SK-N-SH (cell line): ENCODE measurements around the gene FAM20C. TPM values are rescaled to one million over a fixed set of nuclear protein-coding genes. Genes with fewer than 3 reads are reported as not detected.

ENCODE experiments used
- CTCF ChIA-PET: fragments of 300-600, 350-600 bp; formaldehyde crosslinking; extraction: SDS; loops from one replicate; lab custom pipeline; 2021; lab: Yijun Ruan, JAX
- POLR2A ChIA-PET: fragments of 350-600 bp; sonication (Branson Sonifier 250); formaldehyde crosslinking; extraction: SDS; loops from one replicate; lab custom pipeline; 2020; ENCODE audit warnings: antibody characterized with exemption, inconsistent platforms; lab: Yijun Ruan, JAX
- DNase-seq: peaks from one replicate; pipeline ENCODE4 v3.0.0; 2012
- H2AFZ ChIP-seq: fragments of 200-600 bp; sonication (generic); 2 replicates; pipeline ENCODE4 v1.8.1; 2016; ENCODE audit warnings: antibody characterized with exemption, mild to moderate bottlenecking, low read depth
- H3F3A ChIP-seq: fragments of 200-600 bp; sonication (generic); replicated peaks from 2 replicates; pipeline ENCODE3; 2016; ENCODE audit warnings: antibody characterized with exemption, mild to moderate bottlenecking; ENCODE audit not compliant: insufficient read depth
- H3K27ac ChIP-seq, 2 experiments: fragments of 200-500 bp in 1 of 2; fragments of 200-600 bp in 1 of 2; sonication (Bioruptor generic) in 1 of 2; sonication (generic), shearing (Covaris generic) in 1 of 2; 2 replicates each; pipeline versions ENCODE4 v1.5.1 to v1.6.1; 2014 to 2016; ENCODE audit warnings: low read depth in 2 of 2, inconsistent platforms in 1 of 2, low read length in 1 of 2, mild to moderate bottlenecking in 1 of 2, mixed read lengths in 1 of 2
- H3K27me3 ChIP-seq: fragments of 200-600 bp; sonication (generic), shearing (Covaris generic); 2 replicates; pipeline ENCODE4 v1.6.1; 2016; ENCODE audit warnings: mixed run types; ENCODE audit not compliant: insufficient read depth
- H3K36me3 ChIP-seq, 2 experiments: fragments of 200-500 bp in 1 of 2; fragments of 200-600 bp in 1 of 2; sonication (Bioruptor generic) in 1 of 2; sonication (generic) in 1 of 2; replicated peaks in 1 of 2; 2 replicates each; pipeline versions ENCODE3 to v1.5.1; 2014 to 2016; ENCODE audit warnings: low read length in 1 of 2, mild to moderate bottlenecking in 1 of 2; ENCODE audit not compliant: insufficient read depth in 2 of 2, control insufficient read depth in 1 of 2
- H3K4me1 ChIP-seq, 2 experiments: fragments of 200-500 bp in 1 of 2; fragments of 200-600 bp in 1 of 2; sonication (Bioruptor generic) in 1 of 2; sonication (generic), shearing (Covaris generic) in 1 of 2; 2 replicates each; pipeline versions ENCODE4 v1.5.1 to v1.6.1; 2014 to 2016; ENCODE audit warnings: low read depth in 1 of 2, low read length in 1 of 2, mixed run types in 1 of 2; ENCODE audit not compliant: insufficient read depth in 2 of 2, control insufficient read depth in 1 of 2
- H3K4me2 ChIP-seq: fragments of 200-600 bp; sonication (generic), shearing (Covaris generic); 2 replicates; pipeline ENCODE4 v1.6.1; 2017; ENCODE audit warnings: mixed run types
- H3K4me3 ChIP-seq, 2 experiments: fragments of 200-500 bp in 1 of 2; fragments of 200-600 bp in 1 of 2; sonication (Bioruptor generic) in 1 of 2; sonication (generic), shearing (Covaris generic) in 1 of 2; 2 replicates each; pipeline versions ENCODE4 v1.5.1 to v1.8.1; 2014 to 2016; ENCODE audit warnings: low read depth in 2 of 2, inconsistent platforms in 1 of 2, low read length in 1 of 2, mild to moderate bottlenecking in 1 of 2, mixed read lengths in 1 of 2, moderate library complexity in 1 of 2
- H3K79me2 ChIP-seq: fragments of 200-600 bp; sonication (generic); 2 replicates; pipeline ENCODE4 v1.8.1; 2017; ENCODE audit warnings: mild to moderate bottlenecking; ENCODE audit not compliant: insufficient read depth
- H3K9ac ChIP-seq: fragments of 200-600 bp; sonication (generic); 2 replicates; pipeline ENCODE4 v1.6.1; 2017; ENCODE audit warnings: mixed run types
- H3K9me2 ChIP-seq: fragments of 200-600 bp; sonication (generic); 2 replicates; pipeline ENCODE4 v1.6.1; 2017; ENCODE audit warnings: mixed run types
- H3K9me3 ChIP-seq: fragments of 200-600 bp; sonication (generic); 2 replicates; pipeline ENCODE4 v1.6.1; 2017; ENCODE audit warnings: mixed run types, mild to moderate bottlenecking, moderate library complexity
- H4K20me1 ChIP-seq: fragments of 200-600 bp; sonication (generic); 2 replicates; pipeline ENCODE4 v1.6.1; 2017; ENCODE audit warnings: mild to moderate bottlenecking, mixed run types; ENCODE audit not compliant: insufficient read depth
- CHD2 ChIP-seq: fragments of 150-350 bp; IDR thresholded peaks from 2 replicates; pipeline ENCODE4 v1.6.1; 2018; ENCODE audit warnings: low read length; ENCODE audit not compliant: partially characterized antibody
- FOXJ3 ChIP-seq: sonication (generic); formaldehyde crosslinking; IDR thresholded peaks from 2 replicates; pipeline ENCODE4 v1.5.1; 2020; ENCODE audit warnings: mild to moderate bottlenecking, missing genetic modification reagents
- JUND ChIP-seq: IDR thresholded peaks from 2 replicates; pipeline ENCODE4 v1.4.0; 2012
- MXI1 ChIP-seq: IDR thresholded peaks from 2 replicates; pipeline ENCODE4 v1.6.1; 2012; ENCODE audit warnings: mild to moderate bottlenecking, low read depth, low read length, improper control_type of control experiment
- RFX5 ChIP-seq: IDR thresholded peaks from 2 replicates; pipeline ENCODE4 v1.6.1; 2012; ENCODE audit warnings: mild to moderate bottlenecking, improper control_type of control experiment, low read length
- RXRA ChIP-seq: IDR thresholded peaks from 2 replicates; pipeline ENCODE4 v1.4.0; 2012; ENCODE audit warnings: low read depth, mild to moderate bottlenecking, borderline replicate concordance
- SMC3 ChIP-seq: IDR thresholded peaks from 2 replicates; pipeline ENCODE4 v1.6.1; 2012; ENCODE audit warnings: low read depth, low read length, improper control_type of control experiment
- TAF1 ChIP-seq: IDR thresholded peaks from 2 replicates; pipeline ENCODE4 v1.6.1; 2012; ENCODE audit warnings: low read depth, mild to moderate bottlenecking, low read length, moderate library complexity, borderline replicate concordance
- USF2 ChIP-seq: fragments of 150-350 bp; IDR thresholded peaks from 2 replicates; pipeline ENCODE4 v1.6.1; 2017; ENCODE audit warnings: antibody characterized with exemption, low read length, low read depth, borderline replicate concordance
- ZBTB33 ChIP-seq: IDR thresholded peaks from 2 replicates; pipeline ENCODE4 v1.4.0; 2012; ENCODE audit warnings: low read depth, borderline replicate concordance
- WGBS: methylation state at CpG from one replicate; pipeline ENCODE4 v1.1.6; 2017; ENCODE audit warnings: low lambda C conversion rate; 5-methylcytosine and 5-hydroxymethylcytosine counted together
- polyA plus RNA-seq, 3 experiments: library from polyadenylated mRNA; depleted of rRNA; stranded (reverse); fragments of >200 nt; gene quantifications; 2 replicates each; pipeline ENCODE4 v1.2.3, GENCODE V29; 2012
- TF ChIP-seq, protein P1 (sequence below): IDR thresholded peaks from 2 replicates; pipeline ENCODE4 v1.6.1; 2012; ENCODE audit warnings: mild to moderate bottlenecking, low read depth, low read length, moderate library complexity

The FAM20C gene
- polyA plus RNA-seq, 1 of the 3 experiments (the other 2 are of a cell fraction) = 12.7 TPM

- ChIA-PET CTCF (interaction anchor here (1.1 to 1.5 kb wide), 2 partner anchors 204 to 207 kb away, joined by 3 to 5 read pairs; no protein-coding TSS in a partner anchor), POLR2A (no interaction called here)
- Histone ChIP-seq H3K36me3 (no peaks in the 10 kb centered on the region), H3F3A (no peaks in the 10 kb centered on the region), H3K27me3 (peaks cover 25% of the 10 kb centered on the region; the same call in 1 of the 2 replicates), H3K4me2 (no peak overlapping the region), H3K4me3 (no peak overlapping the region), H3K9me2 (no peaks in the 10 kb centered on the region), H4K20me1 (no peaks in the 10 kb centered on the region), H2AFZ (no peak overlapping the region), H3K27ac (no peak overlapping the region), H3K4me1 (no peaks in the 10 kb centered on the region), H3K9me3 (no peaks in the 10 kb centered on the region), H3K79me2 (no peaks in the 10 kb centered on the region), H3K9ac (no peak overlapping the region)
- TF ChIP-seq JUND (no peak), RXRA (no peak), FOXJ3 (CRISPR knock-in tag) (no peak), ZBTB33 (no peak), USF2 (no peak), SMC3 (no peak), TAF1 (no peak), MXI1 (no peak), RFX5 (no peak), CHD2 (no peak)
- TF ChIP-seq, protein P1, sequence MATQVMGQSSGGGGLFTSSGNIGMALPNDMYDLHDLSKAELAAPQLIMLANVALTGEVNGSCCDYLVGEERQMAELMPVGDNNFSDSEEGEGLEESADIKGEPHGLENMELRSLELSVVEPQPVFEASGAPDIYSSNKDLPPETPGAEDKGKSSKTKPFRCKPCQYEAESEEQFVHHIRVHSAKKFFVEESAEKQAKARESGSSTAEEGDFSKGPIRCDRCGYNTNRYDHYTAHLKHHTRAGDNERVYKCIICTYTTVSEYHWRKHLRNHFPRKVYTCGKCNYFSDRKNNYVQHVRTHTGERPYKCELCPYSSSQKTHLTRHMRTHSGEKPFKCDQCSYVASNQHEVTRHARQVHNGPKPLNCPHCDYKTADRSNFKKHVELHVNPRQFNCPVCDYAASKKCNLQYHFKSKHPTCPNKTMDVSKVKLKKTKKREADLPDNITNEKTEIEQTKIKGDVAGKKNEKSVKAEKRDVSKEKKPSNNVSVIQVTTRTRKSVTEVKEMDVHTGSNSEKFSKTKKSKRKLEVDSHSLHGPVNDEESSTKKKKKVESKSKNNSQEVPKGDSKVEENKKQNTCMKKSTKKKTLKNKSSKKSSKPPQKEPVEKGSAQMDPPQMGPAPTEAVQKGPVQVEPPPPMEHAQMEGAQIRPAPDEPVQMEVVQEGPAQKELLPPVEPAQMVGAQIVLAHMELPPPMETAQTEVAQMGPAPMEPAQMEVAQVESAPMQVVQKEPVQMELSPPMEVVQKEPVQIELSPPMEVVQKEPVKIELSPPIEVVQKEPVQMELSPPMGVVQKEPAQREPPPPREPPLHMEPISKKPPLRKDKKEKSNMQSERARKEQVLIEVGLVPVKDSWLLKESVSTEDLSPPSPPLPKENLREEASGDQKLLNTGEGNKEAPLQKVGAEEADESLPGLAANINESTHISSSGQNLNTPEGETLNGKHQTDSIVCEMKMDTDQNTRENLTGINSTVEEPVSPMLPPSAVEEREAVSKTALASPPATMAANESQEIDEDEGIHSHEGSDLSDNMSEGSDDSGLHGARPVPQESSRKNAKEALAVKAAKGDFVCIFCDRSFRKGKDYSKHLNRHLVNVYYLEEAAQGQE = no peak
- 13% methylated on average over 10 of the region's 11 CpGs for WGBS
- no peak for DNase-seq
These were observed 78.1 kb downstream of the FAM20C start for GRCh38 chr7:270351-270983.
